Fibroblast of lung (primary cell): Measurements from ENCODE around the gene STX5. TPM values are rescaled to one million over a fixed set of nuclear protein-coding genes. Genes with fewer than 3 reads are reported as not detected.

ENCODE experiments used
- DNase-seq, 2 donors: peaks; one replicate each; pipeline versions ENCODE4 v3.0.0 to v3.0.0-alpha.2; 2010; ENCODE audit warnings: low read depth in 2 of 2
- H2AFZ ChIP-seq: 2 replicates; pipeline ENCODE4 v1.5.1; 2012; ENCODE audit warnings: low read length, control low read depth, inconsistent platforms
- H3K27ac ChIP-seq: 2 replicates; pipeline ENCODE4 v1.5.1; 2011; ENCODE audit warnings: low read length, control low read depth; ENCODE audit not compliant: insufficient read depth
- H3K27me3 ChIP-seq: 2 replicates; pipeline ENCODE4 v1.5.1; 2011; ENCODE audit warnings: mild to moderate bottlenecking, low read length; ENCODE audit not compliant: control insufficient read depth, insufficient read depth
- H3K36me3 ChIP-seq: 2 replicates; pipeline ENCODE4 v1.5.1; 2011; ENCODE audit warnings: low read length; ENCODE audit not compliant: control insufficient read depth, insufficient read depth
- H3K4me1 ChIP-seq: 2 replicates; pipeline ENCODE4 v1.5.1; 2011; ENCODE audit warnings: low read length; ENCODE audit not compliant: control insufficient read depth, insufficient read depth; ENCODE audit errors: extremely low read depth
- H3K4me2 ChIP-seq: 2 replicates; pipeline ENCODE4 v1.5.1; 2011; ENCODE audit warnings: low read length, control low read depth; ENCODE audit not compliant: insufficient read depth; ENCODE audit errors: extremely low read depth
- H3K4me3 ChIP-seq, 4 experiments: fragments of 200-600 bp in 1 of 4; sonication (generic) in 1 of 4; replicated peaks in 1 of 4; 2 replicates each; pipeline ENCODE4 v1.5.1; 2011 to 2016; ENCODE audit warnings: low read length in 4 of 4, low read depth in 3 of 4, mild to moderate bottlenecking in 3 of 4, control low read depth in 2 of 4, inconsistent platforms in 1 of 4, mixed read lengths in 1 of 4; ENCODE audit not compliant: insufficient read depth in 1 of 4; ENCODE audit errors: control extremely low read depth in 1 of 4
- H3K79me2 ChIP-seq: 2 replicates; pipeline ENCODE4 v1.5.1; 2012; ENCODE audit warnings: mild to moderate bottlenecking, low read length, inconsistent platforms; ENCODE audit not compliant: control insufficient read depth, insufficient read depth
- H3K9ac ChIP-seq: 2 replicates; pipeline ENCODE4 v1.5.1; 2011; ENCODE audit warnings: mild to moderate bottlenecking, low read length, control low read depth; ENCODE audit not compliant: insufficient read depth
- H3K9me3 ChIP-seq: 2 replicates; pipeline ENCODE4 v1.5.1; 2012; ENCODE audit warnings: low read depth, low read length; ENCODE audit not compliant: control insufficient read depth, insufficient read depth
- H4K20me1 ChIP-seq: 2 replicates; pipeline ENCODE4 v1.5.1; 2011; ENCODE audit warnings: low read length; ENCODE audit not compliant: control insufficient read depth, insufficient read depth; ENCODE audit errors: extremely low read depth
- CTCF ChIP-seq, 2 donors: IDR thresholded peaks in 1 of 2; conservative IDR thresholded peaks in 1 of 2; 1 replicate in 1 of 2; 2 replicates in 1 of 2; pipeline ENCODE4 v1.5.1; 2011 to 2012; ENCODE audit warnings: low read length in 2 of 2, control low read depth in 1 of 2, inconsistent platforms in 1 of 2, low read depth in 1 of 2, mild to moderate bottlenecking in 1 of 2
- EZH2 ChIP-seq: IDR thresholded peaks from 2 replicates; pipeline ENCODE4 v1.5.1; 2012; ENCODE audit warnings: low read length, control low read depth, mild to moderate bottlenecking; ENCODE audit errors: missing control alignments
- polyA plus RNA-seq, 2 donors: library from polyadenylated mRNA; depleted of rRNA in 1 of 2; stranded (reverse) in 1 of 2; unstranded in 1 of 2; fragments of >200 nt; gene quantifications; 2 replicates each; pipeline ENCODE4 v1.2.1, GENCODE V29; 2011 to 2012; ENCODE audit warnings: missing spikeins in 1 of 2
- total RNA-seq: library from RNA; depleted of rRNA; stranded (reverse); fragments of >200 nt; gene quantifications from 2 replicates; pipeline ENCODE4 v1.2.1, GENCODE V29; 2014

Gene STX5
- total and polyA plus RNA-seq, 2 donors (not counting 1 experiment from before 2014, with no cell fraction given) = 44.9 to 48.9 TPM

GRCh38 chr11:62839050-62839945 lies 7.4 kb upstream of the STX5 start, which contains the start of gene WDR74:
Gene WDR74 (minus strand): TSS chr11:62839590. CDS start chr11:62839570, 20 bp downstream.
- peak; percentile 91 to 92 for DNase-seq
- peaks cover 20% of the 10 kb centered on the region for H3K79me2 ChIP-seq
- peak within 1 kb of the TSS; percentile 89 for H3K9ac ChIP-seq
- no peaks in the 10 kb centered on the region for H3K9me3 ChIP-seq
- H3K4me3 ChIP-seq = peak within 1 kb of the TSS; percentile 75 to 94 (median 90)
- peak within 1 kb of the TSS; percentile 88 for H3K4me2 ChIP-seq
- no peaks in the 10 kb centered on the region for H3K27me3 ChIP-seq
- TF ChIP-seq EZH2 (no peak), CTCF (conservative IDR thresholded peaks at IDR 0.05 in 1 of 2, IDR thresholded peaks at IDR 0.05 in 1 of 2; ENCODE audit: low read depth in 1 of 2, low read length in 2 of 2) (no peak)
- peaks cover 14% of the 10 kb centered on the region for H3K36me3 ChIP-seq
- H4K20me1 ChIP-seq = no peaks in the 10 kb centered on the region
- no peak within 1 kb of the TSS for H2AFZ ChIP-seq
- peak within 1 kb of the TSS; percentile 79 for H3K27ac ChIP-seq
- H3K4me1 ChIP-seq = peaks cover 5% of the 10 kb centered on the region

DNA sequence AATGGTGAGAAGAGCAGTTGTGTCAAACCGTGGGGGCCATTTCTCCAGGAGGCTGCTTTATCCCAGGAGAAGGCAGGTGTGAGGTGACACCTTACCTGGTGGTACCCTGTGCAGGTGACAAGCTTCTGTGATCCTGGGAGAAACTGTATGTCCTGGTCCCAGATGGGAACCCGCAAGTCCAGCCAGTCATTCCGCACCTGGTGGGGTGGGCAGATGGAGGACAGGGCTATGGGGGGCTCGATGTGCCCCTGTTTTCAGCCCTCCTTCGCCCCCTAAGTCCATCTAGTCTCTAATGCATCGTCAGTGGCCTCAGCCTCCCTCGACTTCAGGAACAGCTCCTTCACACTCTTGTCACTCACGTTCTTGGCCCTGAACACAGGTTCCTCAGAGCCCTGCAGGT lies 3.5 kb upstream of the STX5 start:
- Histone ChIP-seq H2AFZ (no peak overlapping the region), H3K9ac (no peak overlapping the region), H3K27ac (no peak overlapping the region), H4K20me1 (no peaks in the 10 kb centered on the region), H3K9me3 (no peaks in the 10 kb centered on the region), H3K4me2 (no peak overlapping the region), H3K4me3 (no peak overlapping the region), H3K27me3 (no peaks in the 10 kb centered on the region), H3K4me1 (peaks cover 6% of the 10 kb centered on the region), H3K79me2 (peaks cover 35% of the 10 kb centered on the region), H3K36me3 (peaks cover 19% of the 10 kb centered on the region)
- DNase-seq = no peak
- TF ChIP-seq EZH2 (no peak), CTCF (conservative IDR thresholded peaks at IDR 0.05 in 1 of 2, IDR thresholded peaks at IDR 0.05 in 1 of 2; ENCODE audit: low read depth in 1 of 2, low read length in 2 of 2) (no peak)

- peak in 1 of 2 donors; percentile 20 for DNase-seq
- Histone ChIP-seq H3K4me2 (peak within 1 kb of the TSS; percentile 90), H3K79me2 (peaks cover 43% of the 10 kb centered on the region), H4K20me1 (no peaks in the 10 kb centered on the region), H3K27me3 (no peaks in the 10 kb centered on the region), H3K9me3 (no peaks in the 10 kb centered on the region), H3K36me3 (peaks cover 21% of the 10 kb centered on the region), H3K9ac (peak within 1 kb of the TSS; percentile 99), H3K27ac (peak within 1 kb of the TSS; percentile 99), H2AFZ (peak within 1 kb of the TSS; percentile 61), H3K4me3 (peak within 1 kb of the TSS; percentile 79 to 98 (median 92)), H3K4me1 (peaks cover 6% of the 10 kb centered on the region)
- no peak for TF ChIP-seq CTCF (conservative IDR thresholded peaks at IDR 0.05 in 1 of 2, IDR thresholded peaks at IDR 0.05 in 1 of 2; ENCODE audit: low read depth in 1 of 2, low read length in 2 of 2)
- no peak for TF ChIP-seq EZH2
Measured at GRCh38 chr11:62832336-62833234, 734 bp upstream of the STX5 start, which contains the start of gene TEX54. Gene TEX54 (minus strand): TSS chr11:62832841.
